ENCODE data around the gene VSTM2B.

- TF ChIP-seq CTCF (IDR thresholded peaks at IDR 0.05), result no peak
- no peak for TF ChIP-seq SIN3A (IDR thresholded peaks at IDR 0.05; ENCODE audit: borderline replicate concordance, insufficient read depth, low read depth, low read length)
- TF ChIP-seq TCF7L2 (IDR thresholded peaks at IDR 0.05; ENCODE audit: low read depth, low read length), result no peak
- TF ChIP-seq, protein P1, sequence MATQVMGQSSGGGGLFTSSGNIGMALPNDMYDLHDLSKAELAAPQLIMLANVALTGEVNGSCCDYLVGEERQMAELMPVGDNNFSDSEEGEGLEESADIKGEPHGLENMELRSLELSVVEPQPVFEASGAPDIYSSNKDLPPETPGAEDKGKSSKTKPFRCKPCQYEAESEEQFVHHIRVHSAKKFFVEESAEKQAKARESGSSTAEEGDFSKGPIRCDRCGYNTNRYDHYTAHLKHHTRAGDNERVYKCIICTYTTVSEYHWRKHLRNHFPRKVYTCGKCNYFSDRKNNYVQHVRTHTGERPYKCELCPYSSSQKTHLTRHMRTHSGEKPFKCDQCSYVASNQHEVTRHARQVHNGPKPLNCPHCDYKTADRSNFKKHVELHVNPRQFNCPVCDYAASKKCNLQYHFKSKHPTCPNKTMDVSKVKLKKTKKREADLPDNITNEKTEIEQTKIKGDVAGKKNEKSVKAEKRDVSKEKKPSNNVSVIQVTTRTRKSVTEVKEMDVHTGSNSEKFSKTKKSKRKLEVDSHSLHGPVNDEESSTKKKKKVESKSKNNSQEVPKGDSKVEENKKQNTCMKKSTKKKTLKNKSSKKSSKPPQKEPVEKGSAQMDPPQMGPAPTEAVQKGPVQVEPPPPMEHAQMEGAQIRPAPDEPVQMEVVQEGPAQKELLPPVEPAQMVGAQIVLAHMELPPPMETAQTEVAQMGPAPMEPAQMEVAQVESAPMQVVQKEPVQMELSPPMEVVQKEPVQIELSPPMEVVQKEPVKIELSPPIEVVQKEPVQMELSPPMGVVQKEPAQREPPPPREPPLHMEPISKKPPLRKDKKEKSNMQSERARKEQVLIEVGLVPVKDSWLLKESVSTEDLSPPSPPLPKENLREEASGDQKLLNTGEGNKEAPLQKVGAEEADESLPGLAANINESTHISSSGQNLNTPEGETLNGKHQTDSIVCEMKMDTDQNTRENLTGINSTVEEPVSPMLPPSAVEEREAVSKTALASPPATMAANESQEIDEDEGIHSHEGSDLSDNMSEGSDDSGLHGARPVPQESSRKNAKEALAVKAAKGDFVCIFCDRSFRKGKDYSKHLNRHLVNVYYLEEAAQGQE (IDR thresholded peaks at IDR 0.05; ENCODE audit: insufficient read depth in 1 of 2, low read depth in 2 of 2, low read length in 1 of 2), result no peak
- TF ChIP-seq POLR2AphosphoS5 (IDR thresholded peaks at IDR 0.05; ENCODE audit: low read depth, low read length), result no peak
These were observed 5.0 kb downstream of the VSTM2B start for GRCh38 chr19:29530540-29531457.
